Suppressor macrophage treated with lipopolysaccharide for 1 hour (primary cell): ENCODE results near the gene SORL1.
"Not testable (repeated sequence)": the region's sequence is repeated elsewhere in the genome, so short reads cannot be mapped to it uniquely, and the experiment has no call there.

Experiments
- DNase-seq, 3 donors: peaks; one replicate each; pipeline ENCODE4 v3.0.0-alpha.2; 2020 to 2022

SORL1 gene

GRCh38 chr11:121569332-121570299 lies 117.5 kb downstream of the SORL1 start:
- not testable (repeated sequence) for DNase-seq

- no peak for DNase-seq
Observed at GRCh38 chr11:121570453-121570852, 118.3 kb downstream of the SORL1 start.

- DNase-seq, result no peak
Observed at GRCh38 chr11:121571506-121571905, 119.4 kb downstream of the SORL1 start.

- peak; percentile 32 to 53 (median 34) for DNase-seq
Observed at GRCh38 chr11:121572571-121573059, 120.5 kb downstream of the SORL1 start.

- no peak for DNase-seq
Observed at GRCh38 chr11:121574801-121575200, 122.7 kb downstream of the SORL1 start.

- peak; percentile 94 to 96 (median 94) for DNase-seq
Observed at GRCh38 chr11:121575250-121575962, 123.3 kb downstream of the SORL1 start.

- DNase-seq, result no peak
Observed at GRCh38 chr11:121575963-121576290, 123.8 kb downstream of the SORL1 start.

GRCh38 chr11:121576531-121576930 lies 124.4 kb downstream of the SORL1 start:
- peak; percentile 44 to 65 (median 57) for DNase-seq

- DNase-seq, result no peak
Observed at GRCh38 chr11:121577106-121577848, 125.2 kb downstream of the SORL1 start.

- peak; percentile 50 to 80 (median 77) for DNase-seq
Observed at GRCh38 chr11:121578251-121578976, 126.3 kb downstream of the SORL1 start.

GRCh38 chr11:121580154-121580553 lies 128.0 kb downstream of the SORL1 start:
- DNase-seq, result no peak

GRCh38 chr11:121581607-121582006 lies 129.5 kb downstream of the SORL1 start:
- no peak for DNase-seq

GRCh38 chr11:121582296-121582695 lies 130.2 kb downstream of the SORL1 start:
- DNase-seq, result peak; percentile 30 to 39 (median 32)

- DNase-seq, result no peak
Observed at GRCh38 chr11:121583825-121584224, 131.7 kb downstream of the SORL1 start.

- DNase-seq, result no peak
Observed at GRCh38 chr11:121586750-121587149, 134.6 kb downstream of the SORL1 start.

- DNase-seq, result no peak
Observed at GRCh38 chr11:121587182-121587581, 135.1 kb downstream of the SORL1 start.

- no peak for DNase-seq
Observed at GRCh38 chr11:121588747-121589146, 136.6 kb downstream of the SORL1 start.

GRCh38 chr11:121589946-121590537 lies 137.9 kb downstream of the SORL1 start:
- peak; percentile 86 to 90 (median 87) for DNase-seq

- no peak for DNase-seq
Observed at GRCh38 chr11:121590772-121591404, 138.8 kb downstream of the SORL1 start.

GRCh38 chr11:121591405-121592033 lies 139.4 kb downstream of the SORL1 start:
- DNase-seq, result peak; percentile 88 to 93 (median 88)

GRCh38 chr11:121592708-121593107 lies 140.6 kb downstream of the SORL1 start:
- no peak for DNase-seq
